Measurements from ENCODE around the gene RHOA. TPM values are rescaled to one million over a fixed set of nuclear protein-coding genes. Genes with fewer than 3 reads are reported as not detected.

RHOA gene
- total RNA-seq, 4 donors from 2014 or later, result 244 to 411 (median 282) TPM

DNA sequence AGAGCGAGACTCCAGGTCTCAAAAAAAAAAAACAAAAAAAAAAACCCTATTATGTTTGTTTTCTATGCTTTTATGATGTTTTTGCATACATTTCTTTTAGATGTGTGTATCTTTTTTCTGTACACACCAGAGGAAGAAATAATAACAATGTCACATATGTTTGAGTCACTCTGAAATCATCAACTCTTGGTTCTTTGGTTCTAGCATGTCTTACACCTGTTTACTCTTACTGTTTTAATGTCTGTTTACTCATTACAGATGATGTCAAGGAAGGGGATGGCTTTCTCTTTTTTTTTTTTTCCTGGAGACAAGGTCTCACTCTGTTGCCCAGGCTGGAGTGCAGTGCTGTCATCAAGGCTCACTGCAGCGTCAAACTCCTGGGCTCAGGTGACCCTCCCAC lies 24.1 kb downstream of the RHOA start:
- TF ChIP-seq, protein P1, sequence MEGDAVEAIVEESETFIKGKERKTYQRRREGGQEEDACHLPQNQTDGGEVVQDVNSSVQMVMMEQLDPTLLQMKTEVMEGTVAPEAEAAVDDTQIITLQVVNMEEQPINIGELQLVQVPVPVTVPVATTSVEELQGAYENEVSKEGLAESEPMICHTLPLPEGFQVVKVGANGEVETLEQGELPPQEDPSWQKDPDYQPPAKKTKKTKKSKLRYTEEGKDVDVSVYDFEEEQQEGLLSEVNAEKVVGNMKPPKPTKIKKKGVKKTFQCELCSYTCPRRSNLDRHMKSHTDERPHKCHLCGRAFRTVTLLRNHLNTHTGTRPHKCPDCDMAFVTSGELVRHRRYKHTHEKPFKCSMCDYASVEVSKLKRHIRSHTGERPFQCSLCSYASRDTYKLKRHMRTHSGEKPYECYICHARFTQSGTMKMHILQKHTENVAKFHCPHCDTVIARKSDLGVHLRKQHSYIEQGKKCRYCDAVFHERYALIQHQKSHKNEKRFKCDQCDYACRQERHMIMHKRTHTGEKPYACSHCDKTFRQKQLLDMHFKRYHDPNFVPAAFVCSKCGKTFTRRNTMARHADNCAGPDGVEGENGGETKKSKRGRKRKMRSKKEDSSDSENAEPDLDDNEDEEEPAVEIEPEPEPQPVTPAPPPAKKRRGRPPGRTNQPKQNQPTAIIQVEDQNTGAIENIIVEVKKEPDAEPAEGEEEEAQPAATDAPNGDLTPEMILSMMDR (IDR thresholded peaks at IDR 0.05 in 4 of 5, conservative IDR thresholded peaks at IDR 0.05 in 1 of 5), result no peak
- no peak for TF ChIP-seq POLR2A (IDR thresholded peaks at IDR 0.05)
- ATAC-seq (peak in 1 of 2 donors; percentile 67), DNase-seq (no peak)
- no peaks in the 10 kb centered on the region for H3K36me3 ChIP-seq
- in situ Hi-C loops (cut with MboI; ENCODE audit: low sequenced_read_pairs in 4 of 4) (no loop called here), intact Hi-C loops (cut with DNase I; ENCODE audit: low total_unique reads) (no loop called here)
- H3K27ac ChIP-seq, result peak overlapping the region in 1 of 4 donors; percentile 75
- H3K9me3 ChIP-seq, result no peaks in the 10 kb centered on the region
- peaks cover 44 to 50% of the 10 kb centered on the region in 2 donors for H3K4me1 ChIP-seq
- H3K4me3 ChIP-seq, result no peak overlapping the region
- H3K27me3 ChIP-seq, result no peaks in the 10 kb centered on the region

DNA sequence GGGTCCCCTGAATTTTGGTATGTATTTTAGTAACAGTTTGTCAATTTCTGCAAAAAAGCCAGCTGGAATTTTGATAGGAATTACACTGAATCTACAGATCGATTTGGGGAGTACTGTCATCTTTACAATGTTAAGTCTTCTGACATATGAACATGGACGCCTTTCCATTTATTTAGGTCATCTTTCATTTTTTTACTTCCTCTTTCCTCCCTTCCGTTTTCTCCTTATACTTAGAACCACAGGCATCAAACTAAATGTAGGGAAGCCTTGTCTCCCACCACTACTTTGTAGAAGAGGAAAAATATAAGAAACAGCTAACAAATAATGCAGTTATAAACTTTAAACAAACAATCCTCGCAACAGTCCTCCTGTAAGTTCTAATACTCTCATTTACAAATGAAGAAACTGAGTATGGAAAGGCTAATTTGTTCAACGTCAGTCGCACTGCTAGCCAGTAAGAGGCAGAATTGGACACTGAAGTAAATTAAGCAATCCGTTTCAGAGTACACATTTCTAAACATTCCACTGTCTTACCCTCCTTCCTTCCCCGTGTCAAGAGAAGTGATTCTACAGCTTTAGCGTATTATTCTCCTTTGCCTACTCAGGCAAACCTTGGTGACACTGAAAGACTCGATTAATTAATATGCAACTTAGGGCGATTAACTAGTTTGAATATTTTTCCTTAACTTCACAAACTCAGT lies 25.6 kb downstream of the RHOA start:
- no peak for ATAC-seq
- intact Hi-C loops (cut with DNase I; ENCODE audit: low total_unique reads) (no loop called here), in situ Hi-C loops (cut with MboI; ENCODE audit: low sequenced_read_pairs in 4 of 4) (no loop called here)
- Histone ChIP-seq H3K4me1 (peaks cover 46 to 50% of the 10 kb centered on the region in 2 donors), H3K36me3 (no peaks in the 10 kb centered on the region), H3K27ac (peak overlapping the region in 3 of 4 donors; percentile 1 to 36 (median 10)), H3K9me3 (no peaks in the 10 kb centered on the region), H3K27me3 (no peaks in the 10 kb centered on the region), H3K4me3 (no peak overlapping the region)
- DNase-seq, result no peak
- no peak for TF ChIP-seq POLR2A (IDR thresholded peaks at IDR 0.05)
- TF ChIP-seq, protein P1 (IDR thresholded peaks at IDR 0.05 in 4 of 5, conservative IDR thresholded peaks at IDR 0.05 in 1 of 5), result no peak

DNA sequence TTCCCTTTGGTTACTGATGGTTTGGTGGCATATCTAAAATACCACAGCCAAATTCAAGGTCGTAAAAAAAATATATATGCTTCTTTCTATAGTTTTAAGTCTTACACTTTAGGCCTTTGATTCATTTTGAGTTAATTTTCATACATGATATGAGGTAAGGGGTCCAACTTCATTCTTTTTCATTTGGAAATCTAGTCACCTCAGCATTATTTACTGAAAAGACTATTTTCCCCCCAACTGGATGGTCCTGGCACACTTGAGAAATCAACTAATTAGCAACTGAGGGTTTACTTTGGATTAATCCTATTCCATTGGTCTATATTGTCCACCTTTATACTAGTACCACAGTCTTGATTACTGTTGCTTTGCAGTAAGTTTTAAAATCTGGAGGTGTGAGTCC lies 26.2 kb downstream of the RHOA start:
- ATAC-seq, result no peak
- Histone ChIP-seq H3K9me3 (no peaks in the 10 kb centered on the region), H3K36me3 (no peaks in the 10 kb centered on the region), H3K4me3 (no peak overlapping the region), H3K4me1 (peaks cover 46 to 50% of the 10 kb centered on the region in 2 donors), H3K27me3 (no peaks in the 10 kb centered on the region), H3K27ac (peak overlapping the region in 1 of 4 donors; percentile 10)
- DNase-seq, result no peak
- in situ Hi-C loops (cut with MboI; ENCODE audit: low sequenced_read_pairs in 4 of 4), result no loop called here
- intact Hi-C loops (cut with DNase I; ENCODE audit: low total_unique reads), result no loop called here
- no peak for TF ChIP-seq POLR2A (IDR thresholded peaks at IDR 0.05)
- TF ChIP-seq, protein P1 (IDR thresholded peaks at IDR 0.05 in 4 of 5, conservative IDR thresholded peaks at IDR 0.05 in 1 of 5), result no peak

DNA sequence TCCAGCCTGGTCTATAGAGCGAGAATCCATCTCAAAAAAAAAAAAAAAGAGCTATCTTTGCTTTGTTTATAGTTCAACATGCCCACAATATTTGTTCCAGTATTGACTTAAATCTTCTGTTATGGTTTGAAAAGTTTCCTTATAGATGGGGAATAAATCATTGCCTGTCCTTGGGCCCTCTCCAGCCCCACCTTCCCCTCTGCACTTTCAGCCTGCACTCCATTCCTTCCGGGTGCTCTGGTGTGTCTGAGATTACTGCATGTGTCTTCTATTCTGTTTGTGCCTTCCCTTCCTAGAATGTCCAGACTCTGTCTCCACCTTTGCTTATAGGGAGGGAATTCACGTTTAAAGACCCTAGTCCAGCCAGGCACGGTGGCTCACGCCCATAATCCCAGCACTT lies 28.4 kb downstream of the RHOA start:
- no peak overlapping the region for H3K4me3 ChIP-seq

More for the DNA sequence above, 28.4 kb downstream of the RHOA start:
- Histone ChIP-seq H3K9me3 (no peaks in the 10 kb centered on the region), H3K4me1 (peaks cover 34 to 48% of the 10 kb centered on the region in 2 donors), H3K36me3 (no peaks in the 10 kb centered on the region), H3K27me3 (no peaks in the 10 kb centered on the region), H3K27ac (no peak overlapping the region)
- TF ChIP-seq POLR2A (IDR thresholded peaks at IDR 0.05), result no peak
- TF ChIP-seq, protein P1 (IDR thresholded peaks at IDR 0.05 in 4 of 5, conservative IDR thresholded peaks at IDR 0.05 in 1 of 5), result no peak
- intact Hi-C loops (cut with DNase I; ENCODE audit: low total_unique reads), result no loop called here
- in situ Hi-C loops (cut with MboI; ENCODE audit: low sequenced_read_pairs in 4 of 4), result no loop called here
- DNase-seq, result no peak
- ATAC-seq, result no peak

Data from gastrocnemius medialis (tissue), 4 donors.